B cell (primary cell): Measurements from ENCODE around the gene NAGLU.
"Not testable (repeated sequence)": the region's sequence is repeated elsewhere in the genome, so short reads cannot be mapped to it uniquely, and the experiment has no call there.

Source experiments
- CTCF ChIP-seq: fragments of 200-600 bp; IDR thresholded peaks from one replicate; pipeline ENCODE4 v1.8.0; 2022; ENCODE audit warnings: antibody characterized with exemption, mild to moderate bottlenecking
- EZH2 ChIP-seq: IDR thresholded peaks from 2 replicates; pipeline ENCODE4 v1.6.1; 2012; ENCODE audit warnings: borderline replicate concordance, low read depth, mild to moderate bottlenecking, moderate library complexity, low read length; ENCODE audit not compliant: insufficient read depth, poor library complexity, severe bottlenecking

GRCh38 chr17:42552736-42553135 is 16.7 kb downstream of the NAGLU start, which contains the start of gene HSD17B1:
- not testable (repeated sequence) for TF ChIP-seq CTCF, EZH2
